Endothelial cell of umbilical vein (primary cell): ENCODE data around the gene SERPINB6. TPM values are rescaled to one million over a fixed set of nuclear protein-coding genes. Genes with fewer than 3 reads are reported as not detected.

ENCODE experiments used
- BruUV-seq: library from RNA; stranded (reverse); fragments of 400-500 nt; replicated peaks from 2 replicates; lab custom pipeline; 2021; lab: Mats Ljungman, UMichigan
- CTCF ChIA-PET: fragments of 300-600, 350-600 bp; sonication (Branson Sonifier 250); formaldehyde crosslinking; loops from one replicate; lab custom pipeline; 2021; ENCODE audit warnings: antibody characterized with exemption, inconsistent platforms; lab: Charles Lee
- POLR2A ChIA-PET: fragments of 300-600, 350-600 bp; sonication (Branson Sonifier 250); formaldehyde crosslinking; loops from one replicate; lab custom pipeline; 2021; ENCODE audit warnings: antibody characterized with exemption, inconsistent platforms; lab: Charles Lee
- DNase-seq: peaks from one replicate; pipeline ENCODE4 v3.0.0-alpha.2; 2011; ENCODE audit warnings: low read depth, low spot score
- FAIRE-seq: peaks from 2 replicates; lab custom pipeline; 2011; peaks lifted over from hg19 to GRCh38; lab: Jason Lieb, UNC
- H2AFZ ChIP-seq: 2 replicates; pipeline ENCODE4 v1.6.0; 2012; ENCODE audit warnings: low read depth, low read length, control low read depth, inconsistent platforms
- H3K27ac ChIP-seq: 2 replicates; pipeline ENCODE4 v1.5.1; 2011; ENCODE audit warnings: low read depth, mild to moderate bottlenecking, control low read depth, low read length, moderate library complexity; ENCODE audit not compliant: insufficient read depth
- H3K27me3 ChIP-seq, 2 experiments: 2 replicates each; pipeline versions ENCODE4 v1.6.0 to v1.6.1; 2011; ENCODE audit warnings: low read length in 2 of 2, mixed read lengths in 1 of 2; ENCODE audit not compliant: control insufficient read depth in 2 of 2, insufficient read depth in 2 of 2
- H3K36me3 ChIP-seq, 2 experiments: 2 replicates in 1 of 2; 3 replicates in 1 of 2; pipeline ENCODE4 v1.5.1; 2011; ENCODE audit warnings: low read length in 2 of 2, mild to moderate bottlenecking in 1 of 2, moderate library complexity in 1 of 2; ENCODE audit not compliant: control insufficient read depth in 2 of 2, insufficient read depth in 2 of 2; ENCODE audit errors: extremely low read depth in 1 of 2
- H3K4me1 ChIP-seq: 3 replicates; pipeline ENCODE4 v1.5.1; 2011; ENCODE audit warnings: mild to moderate bottlenecking, low read length; ENCODE audit not compliant: control insufficient read depth, insufficient read depth; ENCODE audit errors: extremely low read depth
- H3K4me2 ChIP-seq: 2 replicates; pipeline ENCODE4 v1.6.1; 2011; ENCODE audit warnings: low read length, control low read depth, mixed read lengths; ENCODE audit not compliant: insufficient read depth
- H3K4me3 ChIP-seq, 3 experiments: fragments of 200-600 bp in 1 of 3; sonication (generic), shearing (Covaris generic) in 1 of 3; replicated peaks in 1 of 3; 2 replicates each; pipeline ENCODE4 v1.5.1; 2011 to 2016; ENCODE audit warnings: control low read depth in 3 of 3, low read length in 3 of 3, mild to moderate bottlenecking in 2 of 3, inconsistent platforms in 1 of 3, low read depth in 1 of 3, moderate library complexity in 1 of 3; ENCODE audit not compliant: insufficient read depth in 1 of 3
- H3K79me2 ChIP-seq: 2 replicates; pipeline ENCODE4 v1.6.0; 2012; ENCODE audit warnings: low read length, inconsistent platforms; ENCODE audit not compliant: control insufficient read depth, insufficient read depth
- H3K9ac ChIP-seq: replicated peaks from 2 replicates; pipeline ENCODE3; 2011; ENCODE audit warnings: low read length, control low read depth; ENCODE audit not compliant: insufficient read depth; ENCODE audit errors: extremely low read depth
- H3K9me1 ChIP-seq: replicated peaks from 3 replicates; pipeline ENCODE4 v1.6.0; 2011; ENCODE audit warnings: mild to moderate bottlenecking, low read length; ENCODE audit not compliant: control insufficient read depth, insufficient read depth; ENCODE audit errors: extremely low read depth
- H3K9me3 ChIP-seq: replicated peaks from 2 replicates; pipeline ENCODE4 v1.5.1; 2012; ENCODE audit warnings: low read length, inconsistent platforms; ENCODE audit not compliant: control insufficient read depth, insufficient read depth
- H4K20me1 ChIP-seq: replicated peaks from 2 replicates; pipeline ENCODE3; 2011; ENCODE audit warnings: mild to moderate bottlenecking, low read length; ENCODE audit not compliant: control insufficient read depth, insufficient read depth; ENCODE audit errors: extremely low read depth
- EZH2 ChIP-seq: IDR thresholded peaks from 2 replicates; pipeline ENCODE4 v1.6.1; 2012; ENCODE audit warnings: borderline replicate concordance, low read depth, mild to moderate bottlenecking, moderate library complexity, low read length, inconsistent platforms; ENCODE audit not compliant: severe bottlenecking
- FOS ChIP-seq: IDR thresholded peaks from 2 replicates; pipeline ENCODE4 v1.6.1; 2011; ENCODE audit warnings: mild to moderate bottlenecking, low read length, moderate library complexity, borderline replicate concordance; ENCODE audit not compliant: insufficient read depth
- GATA2 ChIP-seq: IDR thresholded peaks from 2 replicates; pipeline ENCODE4 v1.7.0; 2011; ENCODE audit warnings: low read depth, mild to moderate bottlenecking, moderate library complexity, mixed read lengths, low read length; ENCODE audit not compliant: insufficient read length, insufficient read depth
- JUN ChIP-seq: IDR thresholded peaks from 2 replicates; pipeline ENCODE4 v1.6.1; 2011; ENCODE audit warnings: borderline replicate concordance, low read depth; ENCODE audit not compliant: insufficient read length, insufficient read depth
- MAX ChIP-seq: IDR thresholded peaks from 2 replicates; pipeline ENCODE4 v1.6.1; 2011; ENCODE audit not compliant: insufficient read depth, insufficient read length
- MYC ChIP-seq: IDR thresholded peaks from one replicate; pipeline ENCODE4 v1.6.1; 2011; ENCODE audit warnings: mild to moderate bottlenecking, low read depth, low read length
- POLR2A ChIP-seq: IDR thresholded peaks from 2 replicates; pipeline ENCODE4 v1.6.1; 2012; ENCODE audit warnings: low read depth, mild to moderate bottlenecking, control low read depth, low read length
- POLR2AphosphoS5 ChIP-seq: IDR thresholded peaks from 2 replicates; pipeline ENCODE4 v1.6.1; 2012; ENCODE audit warnings: low read depth, mild to moderate bottlenecking, control low read depth, low read length, moderate library complexity; ENCODE audit not compliant: insufficient read depth
- dilution Hi-C: fragments of 300-500 bp; cut with MboI; formaldehyde crosslinking; loops from one replicate; pipeline ENCODE4 v1.15.0; 2019; ENCODE audit warnings: low sequenced_read_pairs; ENCODE audit not compliant: extremely low pct_ligation_motif_present
- intact Hi-C: fragments of 100-400 bp; cut with micrococcal nuclease; formaldehyde crosslinking; loops from one replicate; pipeline ENCODE4 v1.10.0; 2022
- polyA plus RNA-seq, 4 experiments: library from polyadenylated mRNA; depleted of rRNA in 3 of 4; stranded (reverse) in 3 of 4; unstranded in 1 of 4; fragments of >200 nt; gene quantifications; 2 replicates each; pipeline versions ENCODE4 v1.2.1 to v1.2.3, GENCODE V29; 2011 to 2012; ENCODE audit warnings: missing spikeins in 1 of 4
- total RNA-seq: library from RNA; stranded (reverse); gene quantifications from 2 replicates; pipeline ENCODE4 v1.2.3, GENCODE V29; 2021
- TF ChIP-seq, protein P1 (sequence below), 2 donors: IDR thresholded peaks; 1 replicate in 1 of 2; 2 replicates in 1 of 2; pipeline ENCODE4 v1.5.1; 2011; ENCODE audit warnings: low read length in 2 of 2, mild to moderate bottlenecking in 2 of 2, moderate library complexity in 2 of 2, control low read depth in 1 of 2, inconsistent platforms in 1 of 2, low read depth in 1 of 2; ENCODE audit not compliant: insufficient read depth in 1 of 2; ENCODE audit errors: extremely low read depth in 1 of 2

The SERPINB6 gene
- total and polyA plus RNA-seq, 2 donors (not counting 3 experiments of a cell fraction or from before 2014, with no cell fraction given): 145 to 151 TPM

DNA sequence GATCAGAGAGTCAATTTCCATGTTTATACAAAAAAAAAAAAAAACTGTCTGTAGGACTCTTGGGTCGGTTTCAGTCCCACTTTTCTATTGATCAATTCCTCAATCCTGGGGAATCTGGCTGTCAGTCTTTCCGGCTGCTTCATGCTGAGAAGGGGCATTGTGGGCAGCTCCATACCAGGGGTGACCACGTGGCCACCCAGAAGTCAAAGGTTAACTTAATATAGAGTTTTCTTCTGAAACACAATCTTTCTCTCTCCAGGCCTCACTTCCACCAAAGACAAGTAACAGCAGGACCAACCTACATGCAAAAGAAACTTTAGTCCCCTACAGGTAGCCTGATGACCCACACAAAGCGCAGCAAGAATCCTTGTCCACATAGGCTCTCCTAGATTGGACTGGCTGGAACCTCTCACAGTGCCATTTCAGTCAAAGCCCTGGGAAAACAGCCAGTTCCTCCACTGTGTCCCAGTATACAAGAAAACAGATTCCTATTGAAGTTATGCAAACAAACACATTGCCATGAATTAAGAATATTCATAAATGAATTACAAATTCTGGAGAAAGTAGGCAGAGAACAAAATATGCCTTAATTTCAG, 49.7 kb downstream of the SERPINB6 start:
- no peak overlapping the region for H3K4me2 ChIP-seq
- intact Hi-C loops: no loop called here
- H2AFZ ChIP-seq: no peak overlapping the region
- ChIA-PET CTCF (interaction anchor here (1.1 to 3.4 kb wide), 7 partner anchors 8 to 183 kb away, joined by 3 to 15 read pairs (median 5); no protein-coding TSS in a partner anchor), POLR2A (no interaction called here)
- no peaks in the 10 kb centered on the region for H3K27me3 ChIP-seq
- DNase-seq (no peak), FAIRE-seq (no peak)
- TF ChIP-seq GATA2 (no peak), POLR2AphosphoS5 (no peak), MYC (no peak), EZH2 (no peak), POLR2A (no peak), JUN (no peak), MAX (no peak), FOS (no peak)
- TF ChIP-seq, protein P1, sequence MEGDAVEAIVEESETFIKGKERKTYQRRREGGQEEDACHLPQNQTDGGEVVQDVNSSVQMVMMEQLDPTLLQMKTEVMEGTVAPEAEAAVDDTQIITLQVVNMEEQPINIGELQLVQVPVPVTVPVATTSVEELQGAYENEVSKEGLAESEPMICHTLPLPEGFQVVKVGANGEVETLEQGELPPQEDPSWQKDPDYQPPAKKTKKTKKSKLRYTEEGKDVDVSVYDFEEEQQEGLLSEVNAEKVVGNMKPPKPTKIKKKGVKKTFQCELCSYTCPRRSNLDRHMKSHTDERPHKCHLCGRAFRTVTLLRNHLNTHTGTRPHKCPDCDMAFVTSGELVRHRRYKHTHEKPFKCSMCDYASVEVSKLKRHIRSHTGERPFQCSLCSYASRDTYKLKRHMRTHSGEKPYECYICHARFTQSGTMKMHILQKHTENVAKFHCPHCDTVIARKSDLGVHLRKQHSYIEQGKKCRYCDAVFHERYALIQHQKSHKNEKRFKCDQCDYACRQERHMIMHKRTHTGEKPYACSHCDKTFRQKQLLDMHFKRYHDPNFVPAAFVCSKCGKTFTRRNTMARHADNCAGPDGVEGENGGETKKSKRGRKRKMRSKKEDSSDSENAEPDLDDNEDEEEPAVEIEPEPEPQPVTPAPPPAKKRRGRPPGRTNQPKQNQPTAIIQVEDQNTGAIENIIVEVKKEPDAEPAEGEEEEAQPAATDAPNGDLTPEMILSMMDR (IDR thresholded peaks at IDR 0.05; ENCODE audit: extremely low read depth in 1 of 2, insufficient read depth in 1 of 2, low read depth in 1 of 2, low read length in 2 of 2): no peak
- H3K79me2 ChIP-seq: no peaks in the 10 kb centered on the region
- H3K9ac ChIP-seq: no peak overlapping the region
- no peaks in the 10 kb centered on the region for H4K20me1 ChIP-seq
- no TSS peak for BruUV-seq
- no peaks in the 10 kb centered on the region for H3K9me1 ChIP-seq
- no peak overlapping the region for H3K4me3 ChIP-seq
- no peak overlapping the region for H3K27ac ChIP-seq
- no peaks in the 10 kb centered on the region for H3K36me3 ChIP-seq
- peaks cover 8% of the 10 kb centered on the region for H3K4me1 ChIP-seq
- no peaks in the 10 kb centered on the region for H3K9me3 ChIP-seq
- dilution Hi-C loops: no loop called here
